Stomach smooth muscle (tissue), 2 donors: ENCODE results near the gene PAQR3.

ENCODE experiments used
- H3K27ac ChIP-seq: one replicate; pipeline ENCODE4 v1.7.0; 2013; ENCODE audit warnings: mild to moderate bottlenecking, low read length, inconsistent platforms
- H3K27me3 ChIP-seq, 2 donors: one replicate each; pipeline ENCODE4 v1.7.0; 2013; ENCODE audit warnings: low read length in 2 of 2; ENCODE audit not compliant: insufficient read depth in 2 of 2, control insufficient read depth in 1 of 2
- H3K36me3 ChIP-seq, 2 donors: one replicate each; pipeline ENCODE4 v1.7.0; 2013; ENCODE audit warnings: low read length in 2 of 2; ENCODE audit not compliant: control insufficient read depth in 2 of 2, insufficient read depth in 2 of 2
- H3K4me1 ChIP-seq: one replicate; pipeline ENCODE4 v1.7.0; 2013; ENCODE audit warnings: low read length; ENCODE audit not compliant: control insufficient read depth, insufficient read depth
- H3K4me3 ChIP-seq, 2 donors: one replicate each; pipeline ENCODE4 v1.7.0; 2013; ENCODE audit warnings: low read length in 2 of 2
- H3K9ac ChIP-seq, 2 donors: one replicate each; pipeline ENCODE4 v1.7.0; 2013; ENCODE audit warnings: low read length in 2 of 2, mild to moderate bottlenecking in 1 of 2
- H3K9me3 ChIP-seq, 2 donors: one replicate each; pipeline ENCODE4 v1.7.0; 2013; ENCODE audit warnings: low read length in 2 of 2; ENCODE audit not compliant: control insufficient read depth in 2 of 2
- donor health status: healthy.
- donor health status: Pancreatic carcinoma.

The PAQR3 gene

GRCh38 chr4:78953231-78953630, 14.0 kb upstream of the PAQR3 start:
- Histone ChIP-seq H3K4me3 (no peak overlapping the region), H3K27ac (no peak overlapping the region)

GRCh38 chr4:78951862-78952472, 12.7 kb upstream of the PAQR3 start:
- Histone ChIP-seq H3K27me3 (no peaks in the 10 kb centered on the region), H3K36me3 (no peaks in the 10 kb centered on the region), H3K4me1 (no peaks in the 10 kb centered on the region), H3K9me3 (no peaks in the 10 kb centered on the region), H3K27ac (no peak overlapping the region), H3K4me3 (no peak overlapping the region), H3K9ac (no peak overlapping the region)

More at GRCh38 chr4:78953231-78953630, 14.0 kb upstream of the PAQR3 start:
- no peaks in the 10 kb centered on the region for H3K4me1 ChIP-seq
- H3K9ac ChIP-seq = no peak overlapping the region
- no peaks in the 10 kb centered on the region for H3K9me3 ChIP-seq
- no peaks in the 10 kb centered on the region for H3K27me3 ChIP-seq
- H3K36me3 ChIP-seq = no peaks in the 10 kb centered on the region

- H3K4me3 ChIP-seq = no peak overlapping the region
- H3K4me1 ChIP-seq = no peaks in the 10 kb centered on the region
- no peak overlapping the region for H3K9ac ChIP-seq
- H3K27ac ChIP-seq = no peak overlapping the region
- no peaks in the 10 kb centered on the region for H3K9me3 ChIP-seq
- no peaks in the 10 kb centered on the region for H3K27me3 ChIP-seq
- H3K36me3 ChIP-seq = no peaks in the 10 kb centered on the region
Measured at GRCh38 chr4:78949735-78950134, 10.5 kb upstream of the PAQR3 start.

- Histone ChIP-seq H3K9ac (no peak overlapping the region), H3K4me3 (no peak overlapping the region), H3K4me1 (no peaks in the 10 kb centered on the region), H3K9me3 (no peaks in the 10 kb centered on the region), H3K27ac (no peak overlapping the region), H3K27me3 (no peaks in the 10 kb centered on the region), H3K36me3 (no peaks in the 10 kb centered on the region)
Measured at GRCh38 chr4:78945651-78946179, 6.5 kb upstream of the PAQR3 start.

DNA sequence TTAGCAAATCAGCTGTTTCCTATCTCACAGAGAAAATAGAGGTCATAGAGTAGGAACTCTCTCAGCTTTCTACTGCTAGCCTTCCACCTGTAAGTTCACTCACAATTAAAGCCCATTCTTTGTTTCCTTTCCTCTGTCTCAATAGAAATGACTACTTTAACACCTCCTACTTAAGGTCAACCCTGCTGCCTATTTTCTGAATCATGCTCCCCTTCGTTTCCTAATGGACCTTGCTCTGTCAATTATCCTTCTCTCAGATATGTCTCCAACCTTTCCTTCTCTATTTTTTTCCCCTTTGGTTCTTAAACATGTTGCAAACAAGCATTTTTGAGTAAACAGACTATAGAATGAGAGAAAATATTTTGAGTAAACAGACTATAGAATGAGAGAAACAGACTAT, 5.1 kb upstream of the PAQR3 start:
- H3K9ac ChIP-seq = no peak overlapping the region
- H3K27me3 ChIP-seq = no peaks in the 10 kb centered on the region
- peaks cover 2% of the 10 kb centered on the region for H3K4me1 ChIP-seq
- H3K27ac ChIP-seq = no peak overlapping the region
- H3K9me3 ChIP-seq = no peaks in the 10 kb centered on the region
- no peaks in the 10 kb centered on the region for H3K36me3 ChIP-seq
- H3K4me3 ChIP-seq = no peak overlapping the region

DNA sequence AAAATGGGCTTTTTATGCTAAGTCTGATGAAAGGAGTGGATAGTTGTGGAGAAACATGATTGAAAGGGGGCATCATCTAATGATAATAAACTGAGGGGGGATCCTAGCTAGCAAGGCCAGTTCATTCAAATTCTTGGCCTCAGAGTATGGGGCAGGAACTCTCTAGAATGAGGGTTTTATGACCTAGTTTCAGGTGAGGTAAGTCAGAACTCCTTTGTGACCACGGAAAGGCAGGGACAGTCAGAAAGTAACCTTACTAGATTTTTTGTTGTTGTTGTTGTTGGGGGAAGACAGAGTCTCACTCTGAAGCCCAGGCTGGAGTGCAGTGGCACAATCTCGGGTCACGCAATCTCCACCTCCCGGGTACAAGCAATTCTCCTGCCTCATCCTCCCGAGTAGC, 1.5 kb upstream of the PAQR3 start:
- Histone ChIP-seq H3K9ac (no peak overlapping the region), H3K4me1 (peaks cover 5% of the 10 kb centered on the region), H3K27me3 (no peaks in the 10 kb centered on the region), H3K9me3 (no peaks in the 10 kb centered on the region), H3K4me3 (no peak overlapping the region), H3K27ac (no peak overlapping the region), H3K36me3 (no peaks in the 10 kb centered on the region)

GRCh38 chr4:78939667-78940008, 400 bp upstream of the PAQR3 start:
- Histone ChIP-seq H3K9me3 (no peaks in the 10 kb centered on the region), H3K4me1 (peaks cover 5% of the 10 kb centered on the region), H3K27me3 (no peaks in the 10 kb centered on the region), H3K9ac (peak overlapping the region; percentile 69 to 73), H3K36me3 (no peaks in the 10 kb centered on the region), H3K27ac (no peak overlapping the region), H3K4me3 (peak overlapping the region; percentile 89 to 93)

GRCh38 chr4:78938474-78938867, 767 bp downstream of the PAQR3 start:
- H3K4me3 ChIP-seq = peak overlapping the region; percentile 89 to 93
- H3K36me3 ChIP-seq = no peaks in the 10 kb centered on the region
- H3K9ac ChIP-seq = peak overlapping the region; percentile 83 to 85
- H3K27me3 ChIP-seq = no peaks in the 10 kb centered on the region
- peaks cover 5% of the 10 kb centered on the region for H3K4me1 ChIP-seq
- no peak overlapping the region for H3K27ac ChIP-seq
- no peaks in the 10 kb centered on the region for H3K9me3 ChIP-seq

DNA sequence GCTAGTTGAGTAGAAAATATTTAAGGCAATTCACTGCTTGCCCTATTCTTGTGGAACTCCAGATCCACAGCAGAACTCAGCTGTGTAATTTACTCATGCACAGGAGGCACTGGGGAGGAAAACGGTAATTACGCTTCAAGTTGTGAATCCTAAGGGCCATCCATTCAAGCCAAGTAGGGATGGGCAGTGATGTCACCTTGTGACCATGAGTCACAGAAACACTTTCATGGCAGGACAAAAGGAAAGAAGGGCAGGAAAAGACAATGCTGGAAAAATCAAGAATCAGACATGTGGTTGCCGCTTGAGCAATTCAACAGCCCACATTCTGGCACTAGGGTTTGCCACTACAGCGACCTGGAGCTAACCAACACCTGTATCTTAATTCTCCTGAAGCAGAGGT, 1.4 kb downstream of the PAQR3 start:
- Histone ChIP-seq H3K9ac (peak overlapping the region in 1 of 2 donors; percentile 85), H3K36me3 (peaks cover 2% of the 10 kb centered on the region in 2 donors), H3K9me3 (no peaks in the 10 kb centered on the region), H3K27me3 (no peaks in the 10 kb centered on the region), H3K4me3 (peak overlapping the region; percentile 89 to 93), H3K4me1 (peaks cover 5% of the 10 kb centered on the region), H3K27ac (no peak overlapping the region)

- H3K27me3 ChIP-seq = no peaks in the 10 kb centered on the region
- H3K9me3 ChIP-seq = no peaks in the 10 kb centered on the region
- peaks cover 5% of the 10 kb centered on the region for H3K4me1 ChIP-seq
- no peak overlapping the region for H3K9ac ChIP-seq
- no peak overlapping the region for H3K4me3 ChIP-seq
- peaks cover 3 to 8% of the 10 kb centered on the region in 2 donors for H3K36me3 ChIP-seq
- no peak overlapping the region for H3K27ac ChIP-seq
Measured at GRCh38 chr4:78936989-78937388, 2.2 kb downstream of the PAQR3 start.

- no peaks in the 10 kb centered on the region for H3K4me1 ChIP-seq
- H3K27me3 ChIP-seq = no peaks in the 10 kb centered on the region
- H3K9ac ChIP-seq = no peak overlapping the region
- H3K36me3 ChIP-seq = peaks cover 5 to 26% of the 10 kb centered on the region in 2 donors
- H3K9me3 ChIP-seq = no peaks in the 10 kb centered on the region
- H3K27ac ChIP-seq = no peak overlapping the region
- H3K4me3 ChIP-seq = no peak overlapping the region
Measured at GRCh38 chr4:78930016-78930629, 9.1 kb downstream of the PAQR3 start.
